Measurements from ENCODE around the gene WFDC6. TPM values are rescaled to one million over a fixed set of nuclear protein-coding genes. Genes with fewer than 3 reads are reported as not detected.

WFDC6 gene
- polyA plus RNA-seq, 2 of the 4 experiments (the other 2 are of a cell fraction), result not detected

- ATAC-seq (no peak), DNase-seq (ENCODE audit: low read depth in 1 of 2, low spot score in 1 of 2) (no peak), FAIRE-seq (no peak)
- TF ChIP-seq FOSB (CRISPR knock-in tag; IDR thresholded peaks at IDR 0.05), result no peak
- TF ChIP-seq GATA3 (IDR thresholded peaks at IDR 0.05; ENCODE audit: borderline replicate concordance), result no peak
- TF ChIP-seq KDM1A (IDR thresholded peaks at IDR 0.05; ENCODE audit: low read depth), result no peak
- TF ChIP-seq, protein P1, sequence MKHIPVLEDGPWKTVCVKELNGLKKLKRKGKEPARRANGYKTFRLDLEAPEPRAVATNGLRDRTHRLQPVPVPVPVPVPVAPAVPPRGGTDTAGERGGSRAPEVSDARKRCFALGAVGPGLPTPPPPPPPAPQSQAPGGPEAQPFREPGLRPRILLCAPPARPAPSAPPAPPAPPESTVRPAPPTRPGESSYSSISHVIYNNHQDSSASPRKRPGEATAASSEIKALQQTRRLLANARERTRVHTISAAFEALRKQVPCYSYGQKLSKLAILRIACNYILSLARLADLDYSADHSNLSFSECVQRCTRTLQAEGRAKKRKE (CRISPR knock-in tag; IDR thresholded peaks at IDR 0.05; ENCODE audit: low read depth), result no peak
- no peak for TF ChIP-seq FOXS1 (CRISPR knock-in tag; IDR thresholded peaks at IDR 0.05)
- TF ChIP-seq REST (IDR thresholded peaks at IDR 0.05), result no peak
- no peak for TF ChIP-seq MAZ (IDR thresholded peaks at IDR 0.05; ENCODE audit: borderline replicate concordance, low read depth, low read length)
- TF ChIP-seq PHF8 (IDR thresholded peaks at IDR 0.05; ENCODE audit: borderline replicate concordance, low read depth), result no peak
- no peak for TF ChIP-seq EP300 (IDR thresholded peaks at IDR 0.05)
- TF ChIP-seq, protein P2, sequence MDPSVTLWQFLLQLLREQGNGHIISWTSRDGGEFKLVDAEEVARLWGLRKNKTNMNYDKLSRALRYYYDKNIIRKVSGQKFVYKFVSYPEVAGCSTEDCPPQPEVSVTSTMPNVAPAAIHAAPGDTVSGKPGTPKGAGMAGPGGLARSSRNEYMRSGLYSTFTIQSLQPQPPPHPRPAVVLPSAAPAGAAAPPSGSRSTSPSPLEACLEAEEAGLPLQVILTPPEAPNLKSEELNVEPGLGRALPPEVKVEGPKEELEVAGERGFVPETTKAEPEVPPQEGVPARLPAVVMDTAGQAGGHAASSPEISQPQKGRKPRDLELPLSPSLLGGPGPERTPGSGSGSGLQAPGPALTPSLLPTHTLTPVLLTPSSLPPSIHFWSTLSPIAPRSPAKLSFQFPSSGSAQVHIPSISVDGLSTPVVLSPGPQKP (IDR thresholded peaks at IDR 0.05; ENCODE audit: low read depth, low read length), result no peak
- no peak for TF ChIP-seq HOXB13 (CRISPR knock-in tag; IDR thresholded peaks at IDR 0.05; ENCODE audit: low read depth)
- no peak for TF ChIP-seq RARB (CRISPR knock-in tag; IDR thresholded peaks at IDR 0.05)
- H3K4me1 ChIP-seq, result no peaks in the 10 kb centered on the region
- H3K4me2 ChIP-seq, result no peak overlapping the region
- no peak overlapping the region for H3K27ac ChIP-seq
- CTCF ChIA-PET, result interaction anchor here (0.6 to 1.4 kb wide), 3 partner anchors 36 to 286 kb away, joined by 3 read pairs; no protein-coding TSS in a partner anchor
- H3K4me3 ChIP-seq, result no peak overlapping the region
- 0% methylated on average over 1 of the region's 1 CpG for WGBS (ENCODE audit: missing lambda C conversion rate)
- no peaks in the 10 kb centered on the region for H3K9me3 ChIP-seq
- POLR2A ChIA-PET, result no interaction called here
Observed at GRCh38 chr20:45502561-45502960, 36.7 kb downstream of the WFDC6 start.

- no peak for DNase-seq (ENCODE audit: low read depth in 1 of 2, low spot score in 1 of 2)
- no peak overlapping the region for H3K4me3 ChIP-seq
- H3K4me1 ChIP-seq, result no peaks in the 10 kb centered on the region
- no peak overlapping the region for H3K27ac ChIP-seq
- no peak overlapping the region for H3K4me2 ChIP-seq
- no peak for TF ChIP-seq CHD4 (IDR thresholded peaks at IDR 0.05; ENCODE audit: borderline replicate concordance)
- TF ChIP-seq, protein P3, sequence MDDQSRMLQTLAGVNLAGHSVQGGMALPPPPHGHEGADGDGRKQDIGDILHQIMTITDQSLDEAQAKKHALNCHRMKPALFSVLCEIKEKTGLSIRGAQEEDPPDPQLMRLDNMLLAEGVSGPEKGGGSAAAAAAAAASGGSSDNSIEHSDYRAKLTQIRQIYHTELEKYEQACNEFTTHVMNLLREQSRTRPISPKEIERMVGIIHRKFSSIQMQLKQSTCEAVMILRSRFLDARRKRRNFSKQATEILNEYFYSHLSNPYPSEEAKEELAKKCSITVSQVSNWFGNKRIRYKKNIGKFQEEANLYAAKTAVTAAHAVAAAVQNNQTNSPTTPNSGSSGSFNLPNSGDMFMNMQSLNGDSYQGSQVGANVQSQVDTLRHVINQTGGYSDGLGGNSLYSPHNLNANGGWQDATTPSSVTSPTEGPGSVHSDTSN (IDR thresholded peaks at IDR 0.05), result no peak
- ATAC-seq, result no peak
- POLR2A ChIA-PET, result no interaction called here
- 5% methylated on average over 1 of the region's 1 CpG for WGBS (ENCODE audit: missing lambda C conversion rate)
- FAIRE-seq, result no peak
- CTCF ChIA-PET, result interaction anchor here (0.6 to 1.6 kb wide), 5 partner anchors 14 to 270 kb away, joined by 3 to 4 read pairs (median 3); partner anchors contain the start of gene SPINT3
- no peaks in the 10 kb centered on the region for H3K9me3 ChIP-seq
Observed at GRCh38 chr20:45501600-45501999, 37.7 kb downstream of the WFDC6 start.

DNA sequence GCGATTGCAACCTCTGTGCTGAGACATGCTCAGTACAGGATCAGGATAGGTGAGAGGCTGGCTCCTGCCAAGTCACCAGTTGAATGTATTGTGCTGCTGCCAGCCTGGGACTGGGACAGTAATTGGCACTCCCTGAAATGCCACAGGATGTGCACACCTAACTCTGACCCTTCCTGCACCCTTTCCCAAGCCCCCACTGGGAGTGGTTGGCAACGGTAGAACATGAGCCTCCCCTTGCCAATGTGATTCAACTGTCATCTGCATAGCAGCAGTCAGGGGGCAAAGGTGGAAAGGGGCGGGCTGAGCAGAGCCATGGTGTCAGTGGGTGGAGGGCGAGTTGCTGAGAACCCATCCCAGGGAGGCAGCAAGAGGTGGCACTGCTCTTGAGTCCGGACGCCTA, 39.3 kb downstream of the WFDC6 start:
- Histone ChIP-seq H3K9me3 (no peaks in the 10 kb centered on the region), H3K4me1 (no peaks in the 10 kb centered on the region), H3K4me3 (no peak overlapping the region), H3K4me2 (no peak overlapping the region), H3K27ac (no peak overlapping the region)
- ChIA-PET POLR2A (no interaction called here), CTCF (interaction anchor here (1.2 kb wide), 1 partner anchor 10 kb away, joined by 3 read pairs; no protein-coding TSS in a partner anchor)
- TF ChIP-seq CHD2 (IDR thresholded peaks at IDR 0.05; ENCODE audit: low read length, partially characterized antibody), result no peak
- no peak for TF ChIP-seq TFCP2L1 (CRISPR knock-in tag; IDR thresholded peaks at IDR 0.05)
- no peak for TF ChIP-seq JUNB (IDR thresholded peaks at IDR 0.05)
- FAIRE-seq (no peak), ATAC-seq (no peak; a peak in 1 of 6 replicates), DNase-seq (ENCODE audit: low read depth in 1 of 2, low spot score in 1 of 2) (no peak)
- WGBS (ENCODE audit: missing lambda C conversion rate), result 31% methylated on average over 6 of the region's 6 CpGs

All from A549 (cell line).